Brain microvascular endothelial cell (primary cell): ENCODE results near the gene PBX1.

Experiments
- DNase-seq: peaks from one replicate; pipeline ENCODE4 v3.0.0-alpha.2; 2020
- H3K27ac ChIP-seq: fragments of 250-450 bp; sonication (Bioruptor Pico); 2 replicates; pipeline ENCODE4 v1.5.1; 2020; ENCODE audit warnings: mild to moderate bottlenecking, moderate library complexity
- H3K27me3 ChIP-seq: fragments of 250-450 bp; sonication (Bioruptor Pico); replicated peaks from 2 replicates; pipeline ENCODE4 v1.5.1; 2020; ENCODE audit warnings: mild to moderate bottlenecking
- H3K36me3 ChIP-seq: fragments of 250-450 bp; sonication (Bioruptor Pico); replicated peaks from 2 replicates; pipeline ENCODE4 v1.5.1; 2020; ENCODE audit warnings: mild to moderate bottlenecking
- H3K4me3 ChIP-seq: 2 replicates; pipeline ENCODE4 v1.5.1; 2011; ENCODE audit warnings: low read depth, mild to moderate bottlenecking, control low read depth, low read length, moderate library complexity
- in situ Hi-C: cut with HindIII; loops from 2 replicates; pipeline ENCODE4 v1.10.0; 2017; ENCODE audit warnings: low sequenced_read_pairs, low pct_ligation_motif_present
- TF ChIP-seq, protein P1 (sequence below): IDR thresholded peaks from 2 replicates; pipeline ENCODE4 v1.5.1; 2011; ENCODE audit warnings: low read depth, mild to moderate bottlenecking, moderate library complexity, low read length, control low read depth, inconsistent platforms; ENCODE audit errors: missing control alignments

The PBX1 gene

DNA sequence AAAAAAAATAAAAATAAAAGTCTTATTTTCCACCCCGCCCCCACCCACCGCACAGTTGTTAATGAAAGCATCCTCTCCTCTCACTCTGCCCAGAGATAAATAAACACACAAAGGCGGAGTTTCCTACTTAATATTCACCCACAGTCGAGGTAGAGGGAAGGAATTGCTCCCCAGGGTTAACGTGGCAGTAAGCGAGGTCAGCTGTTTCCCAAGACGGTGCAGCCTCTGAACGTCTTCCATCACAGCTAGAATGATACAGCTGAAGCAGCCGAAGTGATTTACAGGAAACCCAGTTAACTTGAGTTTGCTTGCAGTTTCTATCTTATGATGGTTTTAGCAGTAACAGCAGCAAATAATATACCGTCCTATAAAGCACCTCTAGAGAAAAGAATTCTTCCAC is 283.9 kb downstream of the PBX1 start:
- no peak for DNase-seq

DNA sequence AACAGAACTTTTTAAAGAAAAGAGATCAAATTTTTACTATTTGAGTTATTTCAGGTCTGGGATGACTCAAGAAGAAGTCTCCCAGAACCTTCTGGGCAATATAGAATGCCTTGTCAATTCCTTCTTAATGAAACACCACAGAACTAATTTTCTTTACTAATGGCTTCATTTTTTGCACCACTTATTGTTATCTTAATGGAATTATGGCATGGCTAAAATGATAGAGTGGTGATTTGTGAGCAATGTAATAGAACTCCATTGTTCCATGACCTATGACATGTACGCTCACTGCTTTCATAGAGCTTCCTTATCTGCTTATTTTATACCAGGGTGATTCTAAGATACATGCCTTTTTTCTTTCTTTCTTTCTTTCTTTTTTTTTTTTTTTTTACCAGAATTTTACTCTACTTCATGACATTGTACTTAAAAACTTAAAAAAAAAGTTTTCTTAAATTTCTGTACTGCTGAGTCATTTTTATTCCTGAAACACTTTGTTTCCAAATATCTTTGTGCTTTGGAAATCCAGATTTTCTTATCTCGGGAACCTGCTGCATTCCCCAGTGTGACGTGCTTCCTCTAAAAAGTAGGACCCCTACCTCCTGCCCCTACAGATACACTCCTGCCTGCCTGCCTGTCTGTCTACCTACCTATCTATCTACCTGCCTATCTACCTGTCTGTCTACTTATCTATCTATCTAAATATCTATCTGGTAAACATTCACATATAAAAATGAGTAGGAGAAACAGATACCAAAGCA is 284.9 kb downstream of the PBX1 start:
- Histone ChIP-seq H3K36me3 (peaks cover 8% of the 10 kb centered on the region), H3K27me3 (no peaks in the 10 kb centered on the region), H3K4me3 (no peak overlapping the region), H3K27ac (no peak overlapping the region)
- in situ Hi-C loops, result no loop called here
- TF ChIP-seq, protein P1, sequence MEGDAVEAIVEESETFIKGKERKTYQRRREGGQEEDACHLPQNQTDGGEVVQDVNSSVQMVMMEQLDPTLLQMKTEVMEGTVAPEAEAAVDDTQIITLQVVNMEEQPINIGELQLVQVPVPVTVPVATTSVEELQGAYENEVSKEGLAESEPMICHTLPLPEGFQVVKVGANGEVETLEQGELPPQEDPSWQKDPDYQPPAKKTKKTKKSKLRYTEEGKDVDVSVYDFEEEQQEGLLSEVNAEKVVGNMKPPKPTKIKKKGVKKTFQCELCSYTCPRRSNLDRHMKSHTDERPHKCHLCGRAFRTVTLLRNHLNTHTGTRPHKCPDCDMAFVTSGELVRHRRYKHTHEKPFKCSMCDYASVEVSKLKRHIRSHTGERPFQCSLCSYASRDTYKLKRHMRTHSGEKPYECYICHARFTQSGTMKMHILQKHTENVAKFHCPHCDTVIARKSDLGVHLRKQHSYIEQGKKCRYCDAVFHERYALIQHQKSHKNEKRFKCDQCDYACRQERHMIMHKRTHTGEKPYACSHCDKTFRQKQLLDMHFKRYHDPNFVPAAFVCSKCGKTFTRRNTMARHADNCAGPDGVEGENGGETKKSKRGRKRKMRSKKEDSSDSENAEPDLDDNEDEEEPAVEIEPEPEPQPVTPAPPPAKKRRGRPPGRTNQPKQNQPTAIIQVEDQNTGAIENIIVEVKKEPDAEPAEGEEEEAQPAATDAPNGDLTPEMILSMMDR, result no peak
- no peak for DNase-seq

More for the DNA sequence above, 283.9 kb downstream of the PBX1 start:
- no peak overlapping the region for H3K27ac ChIP-seq
- H3K36me3 ChIP-seq, result peaks cover 5% of the 10 kb centered on the region
- H3K27me3 ChIP-seq, result no peaks in the 10 kb centered on the region
- in situ Hi-C loops, result no loop called here
- H3K4me3 ChIP-seq, result no peak overlapping the region
- TF ChIP-seq, protein P1, result no peak

DNA sequence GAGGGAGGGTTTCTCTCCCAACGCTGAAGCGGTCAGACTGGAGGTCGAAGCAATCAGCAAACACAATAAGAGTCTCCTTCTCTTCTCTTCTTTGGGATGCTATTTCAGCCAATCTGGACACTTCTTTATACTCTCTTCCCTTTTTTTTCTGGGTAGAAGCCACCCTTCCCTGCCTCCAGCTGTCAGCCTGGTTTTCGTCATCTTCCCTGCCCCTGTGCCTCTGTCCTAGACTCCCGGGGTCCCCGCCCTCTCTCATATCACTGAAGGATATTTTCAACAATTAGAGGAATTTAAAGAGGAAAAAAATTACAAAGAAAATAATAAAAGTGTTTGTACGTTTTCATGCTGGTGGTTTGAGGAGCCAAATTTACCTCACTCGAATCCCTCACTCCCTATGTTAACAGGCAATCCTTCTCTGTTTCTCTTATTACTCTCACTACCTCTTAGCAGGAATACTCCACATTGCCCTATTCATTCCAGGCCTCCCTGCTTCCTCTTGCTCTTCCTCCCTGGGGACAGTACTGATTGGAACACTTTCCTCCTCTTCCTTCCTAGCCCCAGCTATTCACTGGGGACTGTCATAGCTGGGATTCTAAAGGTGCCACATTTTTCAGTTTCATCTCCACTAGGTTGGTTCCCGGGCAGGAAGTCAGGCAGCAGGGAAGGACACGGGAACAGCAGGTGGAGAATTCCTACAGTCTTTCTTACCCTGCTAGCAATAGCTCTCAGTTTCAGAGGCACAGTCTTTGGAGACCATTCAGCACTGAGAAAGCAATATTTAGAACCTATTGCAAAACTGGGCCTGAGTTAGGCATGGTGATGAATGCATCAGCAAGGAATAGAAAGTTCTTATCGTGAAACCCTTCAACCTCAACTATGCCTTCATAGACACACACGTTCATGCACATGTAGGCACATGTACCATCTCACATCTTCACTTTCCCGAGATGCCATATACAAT is 288.0 kb downstream of the PBX1 start:
- no peak for DNase-seq
- Histone ChIP-seq H3K27me3 (no peaks in the 10 kb centered on the region), H3K4me3 (no peak overlapping the region), H3K36me3 (peaks cover 8% of the 10 kb centered on the region), H3K27ac (no peak overlapping the region)
- in situ Hi-C loops, result no loop called here
- TF ChIP-seq, protein P1, result no peak

DNA sequence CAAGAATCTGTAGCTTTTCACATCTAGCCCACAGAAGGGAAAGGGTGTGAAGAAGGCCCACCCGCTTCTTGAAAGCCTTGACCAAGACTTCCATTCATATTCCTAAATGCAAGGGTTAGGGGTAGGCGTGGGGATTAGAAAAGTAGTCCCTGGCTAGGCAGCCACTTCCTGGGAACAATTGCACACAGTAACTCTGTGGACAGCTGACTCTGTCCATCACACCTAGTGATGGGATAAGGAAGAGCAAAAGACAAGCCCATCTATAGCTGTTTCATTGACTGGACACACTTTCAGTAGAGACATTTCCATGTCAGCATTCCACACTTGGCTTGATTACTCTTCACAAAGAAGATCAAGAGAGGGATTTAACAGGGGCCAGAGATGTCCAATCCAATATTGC is 294.2 kb downstream of the PBX1 start:
- DNase-seq, result no peak
- Histone ChIP-seq H3K36me3 (peaks cover 1% of the 10 kb centered on the region), H3K27me3 (no peaks in the 10 kb centered on the region), H3K27ac (no peak overlapping the region), H3K4me3 (no peak overlapping the region)
- in situ Hi-C loops, result no loop called here
- TF ChIP-seq, protein P1, result no peak

DNA sequence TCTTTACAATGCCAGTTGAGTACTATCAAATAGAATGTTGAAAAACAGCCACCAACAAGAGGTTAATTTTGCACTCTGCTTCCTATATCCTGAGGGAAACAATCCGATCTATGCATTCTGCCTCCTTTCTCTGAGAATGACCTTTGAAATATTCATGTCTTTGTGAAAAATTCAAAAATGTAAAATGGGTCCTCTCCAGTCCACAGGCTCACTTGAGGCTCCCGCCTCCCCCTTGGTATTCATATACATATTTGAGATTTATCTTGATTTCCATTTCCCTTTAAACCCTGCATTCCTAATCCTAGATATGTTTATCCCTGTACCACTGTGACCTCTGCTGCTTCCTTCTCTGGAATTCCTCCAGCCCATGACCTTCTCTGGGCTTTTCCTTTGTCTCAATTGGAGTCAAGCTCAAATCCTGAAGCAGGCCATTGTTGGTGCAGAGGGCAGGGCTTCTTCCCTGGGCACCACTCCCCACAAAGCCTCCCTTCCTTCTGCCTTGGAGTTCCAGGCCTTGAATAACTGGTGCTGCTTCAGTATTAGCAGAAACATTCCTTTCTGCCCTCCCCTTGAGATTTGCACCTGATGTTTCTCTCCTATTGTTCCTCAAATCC is 296.8 kb downstream of the PBX1 start:
- in situ Hi-C loops, result no loop called here
- H3K27me3 ChIP-seq, result no peaks in the 10 kb centered on the region
- TF ChIP-seq, protein P1, result no peak
- DNase-seq, result no peak
- H3K27ac ChIP-seq, result no peak overlapping the region
- no peaks in the 10 kb centered on the region for H3K36me3 ChIP-seq
- H3K4me3 ChIP-seq, result no peak overlapping the region
